HEK293T (cell line): ENCODE data around the gene VPS35L.

Experiments used
- ARNT ChIP-seq: fragments of 450-650 bp; IDR thresholded peaks from 2 replicates; pipeline ENCODE4 v1.6.1; 2017; ENCODE audit warnings: mild to moderate bottlenecking
- BHLHE40 ChIP-seq: fragments of 450-650 bp; IDR thresholded peaks from 2 replicates; pipeline ENCODE4 v1.6.1; 2016; ENCODE audit warnings: mild to moderate bottlenecking, moderate library complexity, borderline replicate concordance
- CTBP1 ChIP-seq: fragments of 450-650 bp; IDR thresholded peaks from 2 replicates; pipeline ENCODE4 v1.6.1; 2016; ENCODE audit warnings: borderline replicate concordance
- ELF4 ChIP-seq: fragments of 450-650 bp; IDR thresholded peaks from 2 replicates; pipeline ENCODE4 v1.6.1; 2017; ENCODE audit warnings: antibody characterized with exemption
- FOXA1 ChIP-seq: fragments of 450-650 bp; IDR thresholded peaks from 2 replicates; pipeline ENCODE4 v1.6.1; 2016; ENCODE audit warnings: mild to moderate bottlenecking
- FOXK2 ChIP-seq: fragments of 450-650 bp; IDR thresholded peaks from 2 replicates; pipeline ENCODE4 v1.6.1; 2016; ENCODE audit warnings: mild to moderate bottlenecking
- FOXM1 ChIP-seq: fragments of 450-650 bp; IDR thresholded peaks from 2 replicates; pipeline ENCODE4 v1.6.1; 2017; ENCODE audit warnings: mild to moderate bottlenecking, borderline replicate concordance
- HDGF ChIP-seq: fragments of 450-650 bp; IDR thresholded peaks from 2 replicates; pipeline ENCODE4 v1.6.1; 2017; ENCODE audit warnings: antibody characterized with exemption, borderline replicate concordance
- PKNOX1 ChIP-seq: fragments of 450-650 bp; IDR thresholded peaks from 2 replicates; pipeline ENCODE4 v1.6.1; 2016
- SP1 ChIP-seq: fragments of 450-650 bp; IDR thresholded peaks from 2 replicates; pipeline ENCODE4 v1.6.1; 2017
- SUZ12 ChIP-seq: fragments of 450-650 bp; IDR thresholded peaks from 2 replicates; pipeline ENCODE4 v1.6.1; 2016; ENCODE audit warnings: mild to moderate bottlenecking
- TARDBP ChIP-seq: fragments of 450-650 bp; IDR thresholded peaks from 2 replicates; pipeline ENCODE4 v1.6.1; 2016

- TF ChIP-seq SP1 (no peak), SUZ12 (no peak), PKNOX1 (no peak), FOXM1 (no peak), FOXK2 (no peak), CTBP1 (no peak), TARDBP (no peak), HDGF (no peak), ARNT (no peak), BHLHE40 (no peak), FOXA1 (no peak), ELF4 (no peak)
These were observed 193.1 kb downstream of the VPS35L start for GRCh38 chr16:19748389-19749168.
